IPS-NIHi7 (cell line): ENCODE data around the gene DRD1.

Experiments
- DNase-seq: peaks from one replicate; pipeline ENCODE4 v3.0.0; 2012; ENCODE audit warnings: mixed read lengths; ENCODE audit errors: extremely low spot score

Gene DRD1

GRCh38 chr5:175444060-175444904 lies at the start of gene DRD1:
Gene DRD1 (minus strand): TSS chr5:175444182. CDS start chr5:175443099, 1,083 bp downstream.
- peak; percentile 86 for DNase-seq

DNA sequence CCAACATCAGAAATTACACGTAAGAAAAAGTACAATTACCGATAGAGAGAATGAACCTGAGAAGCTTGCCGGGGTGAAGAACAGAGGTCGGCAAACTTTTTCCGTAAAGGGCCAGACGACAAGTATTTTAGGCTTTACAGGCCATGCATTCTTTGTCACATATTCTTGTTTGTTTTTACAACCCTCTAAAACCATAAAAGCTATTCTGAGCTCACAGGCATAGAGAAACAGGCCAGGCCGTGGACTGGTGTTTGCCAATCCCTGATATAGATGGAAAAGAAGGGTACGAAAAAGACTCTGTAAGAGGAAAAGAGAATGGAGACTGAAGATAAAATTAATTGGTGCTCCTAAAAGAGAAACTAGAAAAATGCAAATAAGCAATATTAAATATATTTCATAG lies 49.7 kb upstream of the DRD1 start:
- no peak for DNase-seq

DNA sequence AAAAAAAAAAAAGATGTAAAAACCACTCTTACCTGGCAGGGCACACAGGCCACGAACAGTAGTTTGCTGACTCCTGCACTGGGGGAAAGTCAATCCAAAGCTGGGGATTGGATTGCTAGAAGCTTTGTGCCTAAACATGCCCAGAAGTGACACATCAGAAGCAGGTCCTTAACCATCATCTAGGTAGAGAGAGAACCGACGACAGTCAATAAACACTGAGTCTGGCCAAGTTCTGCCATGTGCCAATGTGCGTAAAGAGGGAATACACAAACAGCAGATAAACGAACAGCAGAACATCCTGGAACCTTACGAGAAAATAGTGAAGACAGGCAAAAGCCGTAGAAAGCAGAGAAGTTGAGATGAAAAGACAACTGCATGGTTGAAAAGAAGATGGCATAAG lies 49.3 kb upstream of the DRD1 start:
- DNase-seq = no peak

- DNase-seq = no peak
Observed at GRCh38 chr5:175491223-175491622, 47.2 kb upstream of the DRD1 start.

DNA sequence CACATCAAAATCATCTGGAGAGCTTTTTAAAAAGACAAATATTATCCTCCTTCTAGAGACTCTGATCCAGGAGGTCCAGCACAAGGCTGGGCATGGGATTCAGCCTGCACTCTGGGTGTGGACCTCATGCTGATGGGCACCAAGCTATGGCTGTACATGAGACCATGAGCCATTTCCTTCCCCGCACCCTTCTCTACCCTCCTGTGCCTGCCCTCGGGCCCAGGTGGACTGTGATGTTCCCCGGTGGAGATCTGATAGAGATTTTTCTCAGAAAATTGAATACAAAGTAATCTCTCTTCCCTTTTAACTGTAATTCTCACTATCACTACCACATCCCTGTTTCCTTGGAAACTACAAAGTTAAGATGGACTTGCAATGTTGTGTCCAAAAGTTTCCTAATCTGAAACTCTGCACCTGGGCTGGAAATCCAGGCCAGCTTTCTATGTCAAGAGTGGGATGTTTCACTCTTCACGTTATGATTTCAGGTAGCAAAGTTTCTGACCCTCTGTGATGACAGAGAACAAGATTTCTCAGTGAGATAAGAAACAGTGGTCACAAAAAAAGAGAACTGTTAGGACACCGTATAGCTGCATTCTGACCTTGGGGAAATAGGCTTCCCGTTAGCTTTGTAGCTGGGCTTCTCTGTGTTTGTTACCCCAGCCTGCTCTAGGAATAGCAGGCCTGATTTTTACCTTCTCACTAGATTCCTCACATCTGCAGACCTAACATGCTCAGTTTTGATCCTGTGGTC lies 45.9 kb upstream of the DRD1 start:
- DNase-seq = no peak

- no peak for DNase-seq
Observed at GRCh38 chr5:175487514-175488222, 43.7 kb upstream of the DRD1 start.

DNA sequence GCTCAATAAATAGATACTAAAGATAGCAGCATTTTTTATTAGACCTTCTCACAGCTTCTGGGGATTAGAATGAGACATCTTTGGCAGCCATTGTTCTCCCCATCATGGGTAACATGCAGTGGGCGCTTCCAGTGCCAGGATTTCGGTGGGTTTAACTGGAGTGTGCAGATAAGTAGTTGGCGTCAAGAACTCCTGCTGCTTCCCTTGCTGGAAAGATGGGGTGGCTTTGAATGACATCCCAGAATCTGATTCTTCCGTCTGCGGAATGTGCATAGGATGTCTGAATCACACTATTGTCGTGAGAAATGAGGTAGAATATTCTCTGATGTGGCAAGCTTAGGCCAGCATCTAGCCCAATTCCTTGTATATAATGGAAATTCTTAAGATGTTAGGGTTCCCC lies 41.6 kb upstream of the DRD1 start:
- DNase-seq = no peak

DNA sequence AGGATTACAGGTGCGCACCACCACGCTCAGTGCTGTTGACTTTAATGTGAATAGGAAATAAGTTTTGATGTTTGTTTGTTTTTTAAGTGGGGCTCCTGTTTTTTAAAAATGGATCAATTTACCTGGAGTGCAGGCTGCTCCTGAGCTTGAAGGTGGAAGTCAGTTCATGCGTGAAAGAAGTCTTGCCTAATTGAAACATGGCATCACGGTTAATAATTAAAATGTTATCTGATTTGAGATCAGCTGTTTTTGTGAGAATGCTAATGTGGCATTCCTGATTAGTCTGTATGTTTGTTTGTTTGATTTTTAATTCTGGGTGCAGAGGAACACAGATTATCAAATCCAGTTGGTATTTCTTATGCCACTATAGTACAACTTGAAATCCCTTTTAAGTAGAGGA lies 40.8 kb upstream of the DRD1 start:
- DNase-seq = no peak

GRCh38 chr5:175484322-175484721 lies 40.3 kb upstream of the DRD1 start:
- no peak for DNase-seq

DNA sequence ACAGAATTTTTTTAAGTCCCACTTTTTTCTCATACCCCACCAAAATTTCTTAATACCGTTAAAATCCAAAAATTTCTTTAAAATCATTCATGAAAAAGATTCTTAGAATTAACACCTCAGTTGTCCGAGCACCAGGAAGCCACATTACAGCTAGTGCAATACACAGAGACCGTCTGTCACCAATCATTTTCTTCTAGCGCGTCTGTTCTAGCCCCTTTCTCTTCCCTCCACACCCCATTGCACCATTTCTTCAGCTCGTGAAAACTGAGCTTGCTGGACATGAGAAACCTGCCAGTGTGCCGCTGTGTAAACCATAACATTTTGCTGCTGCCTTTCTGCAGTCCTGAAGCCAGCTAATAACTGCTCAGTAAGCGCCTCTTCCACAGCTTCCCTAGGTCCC lies 39.4 kb upstream of the DRD1 start:
- DNase-seq = no peak

DNA sequence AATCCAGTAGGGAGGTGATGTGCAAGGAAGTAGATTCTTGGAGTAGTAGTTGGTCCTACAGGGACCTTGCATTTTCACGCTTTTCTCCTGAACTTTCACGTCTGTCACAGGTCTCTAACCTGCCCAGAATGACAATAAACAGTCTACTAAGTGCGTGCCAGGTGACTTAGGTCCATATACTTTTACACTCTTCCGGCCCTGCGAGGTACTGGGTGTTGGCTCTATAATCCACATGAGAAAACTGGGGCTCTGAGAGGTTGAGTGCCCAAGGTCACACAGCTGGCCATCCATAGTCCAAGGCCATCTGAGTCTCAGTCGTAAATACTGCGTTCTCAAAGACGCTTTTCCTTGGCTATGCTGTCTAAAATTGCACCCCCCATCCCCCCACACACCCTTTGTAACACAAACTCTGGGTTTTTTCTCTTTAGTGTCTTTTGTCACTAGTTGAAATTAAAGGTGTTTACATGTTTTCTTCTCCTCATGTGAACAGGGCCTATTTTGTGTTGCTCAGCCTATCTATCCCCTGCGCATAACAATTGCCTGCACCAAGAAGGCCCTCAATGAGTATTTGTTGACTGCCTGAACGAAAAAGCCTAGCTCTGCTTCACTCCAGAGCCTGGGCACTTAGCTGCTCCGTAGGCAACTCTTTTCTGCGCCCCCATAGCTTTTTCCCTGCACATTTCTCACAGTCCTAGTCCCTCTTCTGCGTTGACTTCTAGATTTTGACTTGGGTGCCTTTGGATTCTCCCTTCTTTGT lies 35.3 kb upstream of the DRD1 start:
- no peak for DNase-seq

GRCh38 chr5:175478384-175479124 lies 34.6 kb upstream of the DRD1 start, which contains the start of gene SFXN1:
Gene SFXN1 (plus strand): TSS chr5:175478560. CDS start chr5:175492104, 13,544 bp downstream.
- peak; percentile 98 for DNase-seq

DNA sequence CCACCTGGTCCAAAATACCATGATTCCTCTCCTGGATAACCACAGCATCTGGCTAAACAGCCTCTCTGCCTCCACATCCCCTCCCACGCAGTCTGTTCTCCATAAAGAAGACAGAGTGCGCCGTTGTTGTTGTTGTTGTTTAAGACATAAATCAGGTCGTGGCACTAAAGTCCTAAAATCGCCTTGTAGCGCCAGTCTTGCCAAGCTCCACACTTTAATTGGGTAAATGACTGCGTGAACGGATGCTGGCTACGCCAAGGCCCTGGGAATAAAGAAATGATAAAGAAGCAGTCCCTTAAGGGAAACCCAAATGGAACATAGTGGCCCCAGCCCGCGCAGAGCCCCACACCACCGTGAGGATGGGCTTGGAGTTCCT lies 34.0 kb upstream of the DRD1 start:
- no peak for DNase-seq

- DNase-seq = no peak
Observed at GRCh38 chr5:175477440-175477839, 33.5 kb upstream of the DRD1 start.

DNA sequence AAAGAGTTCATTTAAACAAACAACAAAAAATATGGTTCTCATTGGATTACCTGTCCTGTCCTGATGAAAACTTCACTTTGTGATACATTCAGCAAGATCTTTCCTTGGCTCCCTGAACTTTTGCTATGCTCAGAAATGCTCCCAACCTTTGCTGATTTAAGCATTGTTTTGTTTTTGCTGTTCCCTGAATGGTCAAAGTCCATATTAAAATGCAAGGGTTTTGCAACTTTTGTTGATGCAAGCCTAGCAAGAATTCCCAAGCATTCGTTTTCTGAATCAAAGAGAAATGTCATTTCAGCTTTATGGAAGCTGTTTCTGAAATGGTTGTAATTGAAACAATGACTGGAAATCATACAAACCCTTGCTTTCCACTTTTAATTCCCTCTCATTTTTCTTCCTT lies 31.3 kb upstream of the DRD1 start:
- no peak for DNase-seq

DNA sequence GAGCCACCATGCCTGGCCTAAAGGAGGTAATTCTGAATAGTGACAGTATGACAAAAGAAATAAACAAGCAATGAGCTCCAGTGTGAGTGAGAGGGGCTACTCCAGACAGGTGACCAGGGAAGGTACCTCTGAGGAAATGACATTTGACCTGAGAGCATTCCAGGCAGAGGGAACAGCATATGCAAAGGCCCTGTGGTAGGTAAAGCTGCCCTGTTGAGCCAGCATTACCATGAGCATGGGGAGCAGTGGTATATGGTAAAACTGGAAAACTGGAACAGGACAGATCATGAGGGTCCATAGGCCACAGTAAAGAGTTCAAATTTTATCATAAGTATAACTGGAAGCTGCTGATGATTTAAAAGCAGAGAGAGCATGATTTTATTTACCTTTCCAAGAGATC lies 28.4 kb upstream of the DRD1 start:
- DNase-seq = no peak

GRCh38 chr5:175471628-175472027 lies 27.6 kb upstream of the DRD1 start:
- no peak for DNase-seq

DNA sequence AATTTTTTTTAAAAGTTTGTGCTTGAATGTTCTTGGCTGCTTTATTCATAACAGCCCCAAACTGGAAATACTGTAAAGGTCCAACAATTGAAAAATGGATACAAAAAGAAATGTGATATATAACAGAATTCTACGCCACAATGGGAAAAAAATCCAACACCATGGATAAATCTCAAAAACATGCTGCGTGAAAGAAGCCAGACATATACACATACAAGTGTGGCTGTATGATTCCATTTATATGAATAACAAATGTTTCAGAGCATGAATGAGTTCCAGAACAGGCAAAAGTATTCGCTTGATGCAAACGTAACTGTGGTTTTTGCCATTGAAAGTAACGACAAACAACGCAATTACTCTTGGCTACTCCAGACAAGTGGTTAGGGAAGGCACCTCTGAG lies 27.2 kb upstream of the DRD1 start:
- no peak for DNase-seq

- no peak for DNase-seq
Observed at GRCh38 chr5:175470781-175471180, 26.8 kb upstream of the DRD1 start.

- no peak for DNase-seq
Observed at GRCh38 chr5:175469916-175470315, 25.9 kb upstream of the DRD1 start.

GRCh38 chr5:175468892-175469291 lies 24.9 kb upstream of the DRD1 start:
- no peak for DNase-seq
